Neural crest cell (in vitro differentiated cells): Measurements from ENCODE around the gene ASPG. TPM values are rescaled to one million over a fixed set of nuclear protein-coding genes. Genes with fewer than 3 reads are reported as not detected.

Experiments used
- DNase-seq: peaks from one replicate; pipeline ENCODE4 v3.0.0; 2021; ENCODE audit warnings: low read depth, mixed read lengths, low spot score
- H3K27ac Mint-ChIP-seq: one replicate; pipeline ENCODE4 v1.8.0; 2021; ENCODE audit warnings: mild to moderate bottlenecking, mixed read lengths; ENCODE audit not compliant: unreplicated experiment
- H3K27me3 Mint-ChIP-seq: 2 replicates; pipeline ENCODE4 v1.8.0; 2021; ENCODE audit warnings: low read depth, mild to moderate bottlenecking, mixed read lengths
- H3K36me3 Mint-ChIP-seq: 2 replicates; pipeline ENCODE4 v1.8.0; 2021; ENCODE audit warnings: low read depth, mild to moderate bottlenecking, mixed read lengths
- H3K4me1 Mint-ChIP-seq: 2 replicates; pipeline ENCODE4 v1.8.0; 2021; ENCODE audit warnings: mixed read lengths
- H3K4me3 Mint-ChIP-seq: one replicate; pipeline ENCODE4 v1.8.0; 2021; ENCODE audit warnings: mild to moderate bottlenecking, mixed read lengths
- H3K9me3 Mint-ChIP-seq: 2 replicates; pipeline ENCODE4 v1.8.0; 2021; ENCODE audit warnings: mixed read lengths
- CTCF ChIP-seq: fragments of 200-600 bp; sonication (generic); conservative IDR thresholded peaks from 2 replicates; pipeline ENCODE4 v1.5.0; 2021; ENCODE audit warnings: antibody characterized with exemption, mild to moderate bottlenecking
- total RNA-seq: library from RNA; stranded (reverse); gene quantifications from 2 replicates; pipeline ENCODE4 v1.2.1, GENCODE V29; 2021

Gene ASPG
- total RNA-seq, 1 donor from 2014 or later, result not detected

GRCh38 chr14:104117341-104118005 lies 32.0 kb downstream of the ASPG start:
- TF ChIP-seq CTCF, result no peak
- Mint-ChIP-seq H3K36me3 (no peaks in the 10 kb centered on the region), H3K27ac (no peak overlapping the region), H3K4me3 (no peak overlapping the region), H3K27me3 (peaks cover 77% of the 10 kb centered on the region), H3K9me3 (no peaks in the 10 kb centered on the region), H3K4me1 (no peaks in the 10 kb centered on the region)
- DNase-seq, result no peak

DNA sequence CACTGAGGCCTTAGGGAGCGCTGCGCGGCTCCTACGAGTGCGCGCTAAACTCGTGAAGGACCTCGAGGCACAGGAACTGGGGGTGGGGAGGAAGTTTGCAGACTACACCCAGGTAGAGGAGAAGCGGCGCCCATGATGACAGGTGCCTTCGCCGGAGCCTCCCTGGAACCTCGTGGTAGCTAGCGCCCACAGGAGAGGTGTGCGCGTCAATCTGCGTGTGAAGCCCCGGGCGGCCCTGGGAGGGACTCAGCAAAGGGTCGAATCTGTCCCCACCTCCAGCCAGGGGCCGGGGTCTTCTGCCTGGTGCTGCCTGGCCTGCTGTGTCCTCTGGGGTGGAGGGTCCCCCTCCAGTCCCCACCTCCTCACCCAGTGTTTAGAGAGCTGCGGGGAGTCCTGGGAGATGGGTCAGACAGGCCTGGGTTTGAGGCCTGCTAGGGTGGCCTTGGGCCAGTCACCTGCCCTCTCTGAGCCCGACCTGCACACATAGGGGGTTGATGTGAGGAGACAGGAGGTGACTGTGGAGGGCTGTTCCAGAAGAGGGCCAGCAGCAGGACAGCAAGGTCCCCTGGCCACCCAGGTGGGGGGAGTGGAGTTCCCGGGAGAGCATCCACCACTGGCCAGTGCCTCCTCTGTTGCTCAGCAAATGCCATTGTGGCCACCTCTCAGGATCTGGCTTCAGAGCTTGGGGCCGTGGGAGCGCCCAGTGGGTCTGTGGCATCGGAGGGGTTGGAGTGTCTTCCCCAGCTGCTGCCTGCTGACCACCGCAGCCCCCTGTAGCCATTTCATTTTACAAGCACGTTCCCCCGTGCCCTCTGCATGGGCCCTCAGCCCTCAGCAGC lies 32.7 kb downstream of the ASPG start:
- no peaks in the 10 kb centered on the region for H3K9me3 Mint-ChIP-seq
- no peak overlapping the region for H3K4me3 Mint-ChIP-seq
- no peak for TF ChIP-seq CTCF
- no peaks in the 10 kb centered on the region for H3K36me3 Mint-ChIP-seq
- H3K27me3 Mint-ChIP-seq, result peaks cover 84% of the 10 kb centered on the region
- no peak overlapping the region for H3K27ac Mint-ChIP-seq
- H3K4me1 Mint-ChIP-seq, result no peaks in the 10 kb centered on the region
- no peak for DNase-seq

- H3K4me1 Mint-ChIP-seq, result no peaks in the 10 kb centered on the region
- no peak overlapping the region for H3K4me3 Mint-ChIP-seq
- peaks cover 88% of the 10 kb centered on the region for H3K27me3 Mint-ChIP-seq
- H3K27ac Mint-ChIP-seq, result no peak overlapping the region
- H3K9me3 Mint-ChIP-seq, result no peaks in the 10 kb centered on the region
- DNase-seq, result no peak
- H3K36me3 Mint-ChIP-seq, result no peaks in the 10 kb centered on the region
- TF ChIP-seq CTCF, result no peak
These were observed 33.6 kb downstream of the ASPG start for GRCh38 chr14:104119119-104119487.

DNA sequence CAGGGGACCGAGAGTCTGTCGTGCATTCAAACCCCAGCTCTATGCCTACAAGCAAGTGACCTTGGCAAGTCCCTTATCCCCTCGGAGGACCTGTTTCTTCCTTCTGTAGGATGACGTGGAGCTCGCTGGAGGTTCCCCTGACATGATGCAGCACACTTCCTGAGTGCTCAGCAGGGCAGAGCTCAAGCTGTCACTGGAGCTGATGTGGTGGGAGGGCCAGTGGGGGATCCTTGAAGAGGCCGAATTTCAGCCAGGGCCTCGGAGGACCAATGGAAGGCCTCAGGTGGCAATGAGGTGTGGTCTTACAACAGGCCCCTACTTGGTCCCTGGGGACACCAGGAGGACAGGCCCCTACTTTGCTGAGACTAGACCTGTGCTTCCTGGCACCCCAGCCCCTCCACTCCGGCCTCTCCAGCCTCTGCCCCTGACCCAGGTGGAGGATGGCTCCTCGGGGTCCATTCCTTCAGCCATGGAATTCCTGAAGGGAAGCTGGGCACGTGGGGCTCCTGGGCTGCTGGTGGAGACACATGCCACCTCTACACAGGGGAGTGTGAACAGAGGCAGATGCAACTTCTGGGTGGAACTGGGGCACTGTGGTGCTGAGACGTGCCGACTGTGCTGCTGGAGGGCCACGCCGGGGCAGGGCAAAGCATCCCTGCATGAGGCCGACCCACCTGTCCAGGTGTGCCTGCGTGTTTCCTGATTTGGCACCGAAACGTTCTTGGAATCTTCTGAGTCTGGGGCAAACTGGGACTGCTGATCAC lies 34.2 kb downstream of the ASPG start:
- Mint-ChIP-seq H3K4me1 (no peaks in the 10 kb centered on the region), H3K4me3 (no peak overlapping the region), H3K9me3 (no peaks in the 10 kb centered on the region), H3K36me3 (no peaks in the 10 kb centered on the region), H3K27ac (no peak overlapping the region), H3K27me3 (peaks cover 83% of the 10 kb centered on the region)
- no peak for TF ChIP-seq CTCF
- no peak for DNase-seq

GRCh38 chr14:104120281-104120741 lies 34.8 kb downstream of the ASPG start:
- Mint-ChIP-seq H3K9me3 (peaks cover 4% of the 10 kb centered on the region), H3K4me3 (no peak overlapping the region), H3K4me1 (no peaks in the 10 kb centered on the region), H3K27ac (no peak overlapping the region), H3K36me3 (no peaks in the 10 kb centered on the region), H3K27me3 (peaks cover 79% of the 10 kb centered on the region)
- DNase-seq, result no peak
- no peak for TF ChIP-seq CTCF
